H1 (cell line): ENCODE measurements around the gene TMEM63A. TPM values are rescaled to one million over a fixed set of nuclear protein-coding genes. Genes with fewer than 3 reads are reported as not detected.

ENCODE experiments used
- CEBPB ChIP-seq: IDR thresholded peaks from 2 replicates; pipeline ENCODE4 v1.6.1; 2012; ENCODE audit warnings: low read depth, low read length
- CHD7 ChIP-seq: fragments of 300-600 bp; sonication (generic); IDR thresholded peaks from 2 replicates; pipeline ENCODE4 v1.7.1; 2012; ENCODE audit warnings: low read length, moderate library complexity, mild to moderate bottlenecking, inconsistent platforms; ENCODE audit not compliant: insufficient replicate concordance
- EP300 ChIP-seq, 2 experiments: IDR thresholded peaks; 1 replicate in 1 of 2; 2 replicates in 1 of 2; pipeline ENCODE4 v1.6.1; 2011 to 2012; ENCODE audit warnings: low read depth in 2 of 2, low read length in 2 of 2, mild to moderate bottlenecking in 2 of 2, borderline replicate concordance in 1 of 2, inconsistent platforms in 1 of 2, moderate library complexity in 1 of 2
- MAFK ChIP-seq: IDR thresholded peaks from 2 replicates; pipeline ENCODE4 v1.6.1; 2012; ENCODE audit warnings: low read depth, mild to moderate bottlenecking, improper control_type of control experiment, low read length
- NRF1 ChIP-seq: IDR thresholded peaks from 2 replicates; pipeline ENCODE4 v1.6.1; 2011; ENCODE audit warnings: mild to moderate bottlenecking, low read depth, low read length, improper control_type of control experiment
- POLR2A ChIP-seq, 2 experiments: IDR thresholded peaks; 1 replicate in 1 of 2; 2 replicates in 1 of 2; pipeline ENCODE4 v1.6.1; 2011; ENCODE audit warnings: low read depth in 2 of 2, low read length in 2 of 2, mild to moderate bottlenecking in 2 of 2; ENCODE audit errors: control extremely low read depth in 1 of 2
- POU5F1 ChIP-seq: IDR thresholded peaks from 2 replicates; pipeline ENCODE4 v1.6.1; 2011; ENCODE audit warnings: low read depth, mild to moderate bottlenecking, low read length, moderate library complexity
- RNF2 ChIP-seq: fragments of 200-900, 300-1000 bp; sonication (generic); IDR thresholded peaks from 2 replicates; pipeline ENCODE4 v1.7.1; 2016; ENCODE audit warnings: borderline replicate concordance, low read depth, mild to moderate bottlenecking, antibody characterized with exemption, low read length; ENCODE audit not compliant: poor library complexity, severe bottlenecking; ENCODE audit errors: missing control alignments
- SAP30 ChIP-seq: fragments of 300-600 bp; sonication (generic); IDR thresholded peaks from 2 replicates; pipeline ENCODE4 v1.7.1; 2012; ENCODE audit warnings: low read length, moderate library complexity, mild to moderate bottlenecking, inconsistent platforms; ENCODE audit not compliant: insufficient read depth, insufficient replicate concordance
- TAF1 ChIP-seq: IDR thresholded peaks from 2 replicates; pipeline ENCODE4 v1.6.1; 2011; ENCODE audit warnings: mild to moderate bottlenecking, low read depth, low read length
- ZNF274 ChIP-seq: IDR thresholded peaks from 2 replicates; pipeline ENCODE4 v1.7.0; 2012; ENCODE audit warnings: low read length, borderline replicate concordance; ENCODE audit errors: extremely low read depth
- polyA plus RNA-seq, 7 experiments: library from polyadenylated mRNA; depleted of rRNA in 3 of 7; stranded (reverse) in 5 of 7; unstranded in 2 of 7; fragments of >200 nt in 5 of 7; fragments of 200-250 nt in 2 of 7; gene quantifications; 1 replicate in 5 of 7; 2 replicates in 1 of 7; 4 replicates in 1 of 7; pipeline versions ENCODE4 v1.2.1 to v1.2.3, GENCODE V29; 2011 to 2013; ENCODE audit warnings: missing spikeins in 2 of 7, mixed read lengths in 2 of 7
- total RNA-seq: library from RNA; stranded (reverse); fragmentation: NEBNext Ultra II Directional; extraction: Animal tissue kit (Norgen Biotek cat#: 25700); gene quantifications from 2 replicates; pipeline ENCODE4 v1.2.1, GENCODE V29; 2021
- TF ChIP-seq, protein P1 (sequence below): IDR thresholded peaks from 2 replicates; pipeline ENCODE4 v1.6.1; 2012; ENCODE audit warnings: inconsistent platforms

Gene TMEM63A
- total and polyA plus RNA-seq, 2 of the 8 experiments (the other 6 are each of a cell fraction or from before 2014, with no cell fraction given), result 26.1 to 55.4 TPM

DNA sequence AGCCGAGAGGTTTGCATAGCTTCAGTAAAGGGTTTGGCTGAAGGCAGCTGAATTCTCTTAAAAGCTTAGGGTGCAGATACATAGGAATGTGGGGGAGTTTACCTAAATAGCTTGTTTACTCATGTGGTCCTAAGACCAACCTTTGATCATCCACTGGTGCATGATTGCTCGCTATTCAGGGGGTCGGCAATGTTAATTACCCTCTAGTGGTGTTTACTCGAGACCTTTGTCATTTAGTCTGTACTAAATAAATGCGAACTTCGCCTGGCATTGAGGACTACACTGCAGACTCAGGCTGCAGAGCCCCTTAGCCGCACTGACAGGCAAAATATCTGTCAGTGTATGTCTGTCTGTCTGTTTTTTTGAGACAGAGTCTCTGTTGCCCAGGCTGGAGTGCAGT, 31.8 kb downstream of the TMEM63A start (continued):
- TF ChIP-seq CHD7, result no peak
- no peak for TF ChIP-seq POLR2A (IDR thresholded peaks at IDR 0.05; ENCODE audit: control extremely low read depth in 1 of 2, low read depth in 2 of 2, low read length in 2 of 2)
- no peak for TF ChIP-seq NRF1
- TF ChIP-seq MAFK, result no peak
- TF ChIP-seq, protein P1, sequence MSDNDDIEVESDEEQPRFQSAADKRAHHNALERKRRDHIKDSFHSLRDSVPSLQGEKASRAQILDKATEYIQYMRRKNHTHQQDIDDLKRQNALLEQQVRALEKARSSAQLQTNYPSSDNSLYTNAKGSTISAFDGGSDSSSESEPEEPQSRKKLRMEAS, result no peak
- TF ChIP-seq ZNF274, result no peak
- no peak for TF ChIP-seq RNF2
- TF ChIP-seq SAP30, result no peak
- no peak for TF ChIP-seq POU5F1
- TF ChIP-seq EP300 (IDR thresholded peaks at IDR 0.05; ENCODE audit: borderline replicate concordance in 1 of 2, low read depth in 2 of 2, low read length in 2 of 2), result no peak
- no peak for TF ChIP-seq CEBPB
- no peak for TF ChIP-seq TAF1
